ENCODE measurements around the gene PFDN4. TPM values are rescaled to one million over a fixed set of nuclear protein-coding genes. Genes with fewer than 3 reads are reported as not detected.
"Not testable (repeated sequence)": the region's sequence is repeated elsewhere in the genome, so short reads cannot be mapped to it uniquely, and the experiment has no call there.

The PFDN4 gene
- total RNA-seq, 3 donors from 2014 or later = 41.0 to 57.7 (median 52.1) TPM

DNA sequence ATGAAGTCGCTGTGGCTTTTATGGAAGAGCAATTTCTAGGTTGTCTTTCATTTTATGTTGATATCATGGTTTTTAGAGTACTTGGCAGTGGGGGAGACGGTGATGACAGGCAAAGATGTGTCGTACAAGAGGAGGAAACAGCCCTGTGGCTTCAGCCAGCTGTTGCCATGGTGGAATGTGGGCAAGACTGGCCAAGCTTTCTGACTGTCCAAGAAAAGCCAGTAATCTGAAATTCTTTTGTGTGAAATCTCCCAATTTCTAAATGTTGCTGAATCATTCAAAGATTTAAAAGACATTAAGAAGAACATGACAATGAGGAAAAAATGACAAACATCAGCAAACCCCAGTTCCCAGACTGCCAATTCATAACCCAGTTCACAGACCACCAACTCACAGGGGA lies 23.1 kb downstream of the PFDN4 start:
- DNase-seq (ENCODE audit: low spot score in 2 of 2) = no peak
- no peak overlapping the region for H3K4me3 ChIP-seq
- H3K27me3 ChIP-seq = no peaks in the 10 kb centered on the region
- no peaks in the 10 kb centered on the region for H3K36me3 ChIP-seq
- TF ChIP-seq POLR2A (IDR thresholded peaks at IDR 0.05) (no peak), POLR2AphosphoS5 (IDR thresholded peaks at IDR 0.05) (no peak)
- TF ChIP-seq, protein P1, sequence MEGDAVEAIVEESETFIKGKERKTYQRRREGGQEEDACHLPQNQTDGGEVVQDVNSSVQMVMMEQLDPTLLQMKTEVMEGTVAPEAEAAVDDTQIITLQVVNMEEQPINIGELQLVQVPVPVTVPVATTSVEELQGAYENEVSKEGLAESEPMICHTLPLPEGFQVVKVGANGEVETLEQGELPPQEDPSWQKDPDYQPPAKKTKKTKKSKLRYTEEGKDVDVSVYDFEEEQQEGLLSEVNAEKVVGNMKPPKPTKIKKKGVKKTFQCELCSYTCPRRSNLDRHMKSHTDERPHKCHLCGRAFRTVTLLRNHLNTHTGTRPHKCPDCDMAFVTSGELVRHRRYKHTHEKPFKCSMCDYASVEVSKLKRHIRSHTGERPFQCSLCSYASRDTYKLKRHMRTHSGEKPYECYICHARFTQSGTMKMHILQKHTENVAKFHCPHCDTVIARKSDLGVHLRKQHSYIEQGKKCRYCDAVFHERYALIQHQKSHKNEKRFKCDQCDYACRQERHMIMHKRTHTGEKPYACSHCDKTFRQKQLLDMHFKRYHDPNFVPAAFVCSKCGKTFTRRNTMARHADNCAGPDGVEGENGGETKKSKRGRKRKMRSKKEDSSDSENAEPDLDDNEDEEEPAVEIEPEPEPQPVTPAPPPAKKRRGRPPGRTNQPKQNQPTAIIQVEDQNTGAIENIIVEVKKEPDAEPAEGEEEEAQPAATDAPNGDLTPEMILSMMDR (IDR thresholded peaks at IDR 0.05) = no peak
- no peaks in the 10 kb centered on the region for H3K9me3 ChIP-seq
- intact Hi-C loops (cut with DNase I; ENCODE audit: low total_unique reads) = no loop called here
- no peaks in the 10 kb centered on the region for H3K4me1 ChIP-seq
- H3K27ac ChIP-seq = no peak overlapping the region

DNA sequence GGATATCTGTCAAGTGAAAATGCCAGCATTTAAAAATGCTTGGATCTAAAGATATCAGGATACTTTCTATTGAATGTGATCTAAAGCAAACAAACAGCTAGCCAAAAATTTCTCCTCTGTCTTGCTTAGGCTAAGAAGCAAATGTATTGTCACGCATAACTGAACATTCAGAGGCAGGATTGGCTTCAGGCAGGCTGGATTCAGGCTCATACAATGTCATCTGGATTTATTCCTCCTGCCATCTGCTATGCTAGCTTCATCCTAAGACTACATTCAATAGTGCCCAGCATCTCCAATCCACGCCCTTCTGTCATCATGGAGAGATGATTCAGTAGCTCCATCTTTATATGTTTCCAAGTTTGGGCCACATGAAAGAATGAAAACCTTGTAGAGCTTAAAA lies 27.1 kb downstream of the PFDN4 start:
- intact Hi-C loops (cut with DNase I; ENCODE audit: low total_unique reads) = no loop called here
- no peak overlapping the region for H3K4me3 ChIP-seq
- TF ChIP-seq, protein P1 (IDR thresholded peaks at IDR 0.05) = no peak
- TF ChIP-seq POLR2A (IDR thresholded peaks at IDR 0.05) (no peak), POLR2AphosphoS5 (IDR thresholded peaks at IDR 0.05) (no peak)
- no peaks in the 10 kb centered on the region for H3K27me3 ChIP-seq
- DNase-seq (ENCODE audit: low spot score in 2 of 2) = no peak
- H3K27ac ChIP-seq = no peak overlapping the region
- H3K4me1 ChIP-seq = no peaks in the 10 kb centered on the region
- H3K36me3 ChIP-seq = no peaks in the 10 kb centered on the region
- H3K9me3 ChIP-seq = no peaks in the 10 kb centered on the region

DNA sequence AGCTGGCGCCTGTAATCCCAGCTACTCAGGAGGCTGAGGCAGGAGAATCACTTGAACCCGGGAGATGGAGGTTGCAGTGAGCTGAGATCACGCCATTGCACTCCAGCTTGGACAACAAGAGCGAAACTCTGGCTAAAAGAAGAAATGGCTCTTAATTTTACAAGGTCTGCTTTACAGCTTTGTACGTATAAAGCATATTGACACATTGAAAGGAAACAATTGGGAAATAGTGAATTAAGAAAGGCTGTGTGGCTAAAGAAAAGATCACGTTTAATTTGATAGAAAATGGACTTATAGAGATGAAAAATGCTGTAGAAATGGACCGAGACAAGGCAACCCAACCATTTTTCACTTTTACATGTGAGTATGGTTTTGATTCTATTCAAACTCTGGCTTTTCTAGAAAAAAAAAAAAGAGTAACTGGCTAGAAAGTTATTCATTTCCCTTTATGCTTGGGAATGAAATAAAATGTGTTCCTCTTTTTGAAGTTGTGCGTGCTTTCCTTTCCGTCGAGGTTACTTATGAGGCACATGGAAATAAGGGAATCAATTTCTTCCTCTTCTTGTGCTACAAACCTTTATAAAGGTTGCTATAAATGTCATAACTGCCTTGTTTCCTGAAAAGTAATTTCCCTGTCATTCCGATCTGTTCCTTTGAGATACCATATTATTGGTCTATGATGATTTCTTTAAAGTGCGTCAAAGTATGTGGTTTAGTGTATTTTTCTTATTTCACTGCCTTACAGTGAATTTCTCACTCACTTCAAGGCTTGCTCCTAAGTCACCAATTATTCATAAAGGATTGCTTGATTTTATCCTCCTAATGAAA lies 29.4 kb downstream of the PFDN4 start:
- H3K27ac ChIP-seq = no peak overlapping the region
- TF ChIP-seq POLR2A (IDR thresholded peaks at IDR 0.05) (no peak), POLR2AphosphoS5 (IDR thresholded peaks at IDR 0.05) (no peak)
- TF ChIP-seq, protein P1 (IDR thresholded peaks at IDR 0.05) = no peak
- intact Hi-C loops (cut with DNase I; ENCODE audit: low total_unique reads) = no loop called here
- no peak overlapping the region for H3K4me3 ChIP-seq
- no peak for DNase-seq (ENCODE audit: low spot score in 2 of 2)
- no peaks in the 10 kb centered on the region for H3K36me3 ChIP-seq
- H3K4me1 ChIP-seq = no peaks in the 10 kb centered on the region
- no peaks in the 10 kb centered on the region for H3K9me3 ChIP-seq
- no peaks in the 10 kb centered on the region for H3K27me3 ChIP-seq

DNA sequence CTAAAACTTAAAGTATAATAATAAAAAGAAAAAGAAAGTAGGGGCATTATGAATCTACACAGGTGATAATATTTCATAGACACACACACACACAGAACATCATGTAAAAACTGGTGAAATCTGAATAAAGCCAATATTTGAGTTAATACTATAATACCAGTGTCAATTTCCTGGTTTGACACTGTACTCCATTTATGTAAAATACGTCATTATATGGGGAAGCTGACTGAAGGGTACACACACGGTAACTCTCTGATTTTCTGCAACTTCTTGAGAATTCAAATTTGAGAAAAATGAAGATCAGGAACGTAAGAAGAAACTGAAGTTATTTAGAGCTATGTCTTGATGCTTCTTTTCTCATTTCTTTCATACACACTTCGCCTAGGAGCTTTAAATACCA lies 36.2 kb downstream of the PFDN4 start:
- Histone ChIP-seq H3K27me3 (no peaks in the 10 kb centered on the region), H3K36me3 (no peaks in the 10 kb centered on the region), H3K9me3 (peaks cover 0 to 5% of the 10 kb centered on the region in 2 donors), H3K27ac (no peak overlapping the region), H3K4me3 (no peak overlapping the region), H3K4me1 (no peaks in the 10 kb centered on the region)
- DNase-seq (ENCODE audit: low spot score in 2 of 2) = no peak
- intact Hi-C loops (cut with DNase I; ENCODE audit: low total_unique reads) = no loop called here
- TF ChIP-seq POLR2A (IDR thresholded peaks at IDR 0.05) (no peak), POLR2AphosphoS5 (IDR thresholded peaks at IDR 0.05) (no peak)
- TF ChIP-seq, protein P1 (IDR thresholded peaks at IDR 0.05) = no peak

DNA sequence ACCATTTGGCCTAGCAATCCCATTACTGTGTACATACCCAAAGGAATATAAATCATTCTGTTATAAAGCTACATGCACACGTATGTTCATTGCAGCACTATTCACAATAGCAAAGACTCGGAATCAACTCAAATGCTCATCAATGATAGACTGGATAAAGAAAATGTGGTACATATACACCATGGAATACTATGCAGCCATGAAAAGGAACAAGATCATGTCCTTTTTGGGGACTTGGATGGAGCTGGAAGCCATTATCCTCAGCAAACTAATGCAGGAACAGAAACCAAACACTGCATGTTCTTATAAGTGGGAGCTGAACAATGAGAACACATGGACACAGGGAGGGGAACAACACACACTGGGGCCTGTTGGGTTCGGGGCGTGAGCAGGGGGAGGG lies 40.8 kb downstream of the PFDN4 start:
- H3K36me3 ChIP-seq; H3K4me1 ChIP-seq; intact Hi-C loops (cut with DNase I; ENCODE audit: low total_unique reads); H3K9me3 ChIP-seq; H3K4me3 ChIP-seq; DNase-seq (ENCODE audit: low spot score in 2 of 2); H3K27me3 ChIP-seq; H3K27ac ChIP-seq: not testable (repeated sequence)

Data from breast epithelium (tissue), 4 donors.